CD14-positive monocyte (primary cell): ENCODE measurements around the gene RHOBTB3. TPM values are rescaled to one million over a fixed set of nuclear protein-coding genes. Genes with fewer than 3 reads are reported as not detected.

Experiments used
- DNase-seq, 3 donors: peaks; one replicate each; pipeline ENCODE4 v3.0.0-alpha.2; 2011 to 2022
- H2AFZ ChIP-seq: 2 replicates; pipeline ENCODE4 v1.6.0; 2012; ENCODE audit warnings: mild to moderate bottlenecking, low read depth, low read length, inconsistent platforms; ENCODE audit not compliant: insufficient read depth, poor library complexity, severe bottlenecking
- H3K27ac ChIP-seq, 2 donors: 1 replicate in 1 of 2; 2 replicates in 1 of 2; pipeline ENCODE4 v1.5.1; 2012 to 2013; ENCODE audit warnings: low read length in 2 of 2, control low read depth in 1 of 2, inconsistent platforms in 1 of 2, low read depth in 1 of 2, mild to moderate bottlenecking in 1 of 2
- H3K27me3 ChIP-seq, 2 donors: one replicate each; pipeline versions ENCODE4 v1.6.0 to v1.6.1; 2011 to 2013; ENCODE audit warnings: low read length in 2 of 2; ENCODE audit not compliant: control insufficient read depth in 2 of 2, insufficient read depth in 2 of 2
- H3K36me3 ChIP-seq, 2 donors: replicated peaks in 1 of 2; 1 replicate in 1 of 2; 2 replicates in 1 of 2; pipeline versions ENCODE4 v1.5.1 to v1.6.1; 2012 to 2013; ENCODE audit warnings: low read length in 2 of 2, control low read depth in 1 of 2, inconsistent platforms in 1 of 2, mild to moderate bottlenecking in 1 of 2; ENCODE audit not compliant: insufficient read depth in 2 of 2, control insufficient read depth in 1 of 2
- H3K4me1 ChIP-seq, 2 donors: 1 replicate in 1 of 2; 2 replicates in 1 of 2; pipeline versions ENCODE4 v1.5.1 to v1.6.1; 2012 to 2013; ENCODE audit warnings: low read length in 2 of 2, control low read depth in 1 of 2, inconsistent platforms in 1 of 2, mild to moderate bottlenecking in 1 of 2, moderate library complexity in 1 of 2; ENCODE audit not compliant: insufficient read depth in 2 of 2, control insufficient read depth in 1 of 2
- H3K4me2 ChIP-seq: replicated peaks from 2 replicates; pipeline ENCODE3; 2012; ENCODE audit warnings: low read length, moderate library complexity, mild to moderate bottlenecking; ENCODE audit not compliant: poor library complexity, severe bottlenecking; ENCODE audit errors: extremely low read depth
- H3K4me3 ChIP-seq, 3 experiments: fragments of 200-600 bp in 1 of 3; sonication (generic) in 1 of 3; replicated peaks in 1 of 3; 1 replicate in 2 of 3; 2 replicates in 1 of 3; pipeline ENCODE4 v1.5.1; 2011 to 2013; ENCODE audit warnings: low read length in 3 of 3, mild to moderate bottlenecking in 3 of 3, control low read depth in 2 of 3, low read depth in 2 of 3, inconsistent platforms in 1 of 3, moderate library complexity in 1 of 3
- H3K79me2 ChIP-seq: 2 replicates; pipeline ENCODE4 v1.6.0; 2012; ENCODE audit warnings: mild to moderate bottlenecking, control low read depth, inconsistent platforms, low read length, moderate library complexity; ENCODE audit not compliant: insufficient read depth
- H3K9ac ChIP-seq: 2 replicates; pipeline ENCODE4 v1.6.0; 2017; ENCODE audit warnings: low read length, mild to moderate bottlenecking; ENCODE audit not compliant: insufficient read depth, poor library complexity, severe bottlenecking
- H3K9me3 ChIP-seq, 2 donors: replicated peaks in 1 of 2; 1 replicate in 1 of 2; 2 replicates in 1 of 2; pipeline versions ENCODE4 v1.5.1 to v1.6.1; 2012 to 2013; ENCODE audit warnings: low read length in 2 of 2, control low read depth in 1 of 2; ENCODE audit not compliant: control insufficient read depth in 1 of 2, insufficient read depth in 1 of 2
- H4K20me1 ChIP-seq: 2 replicates; pipeline ENCODE4 v1.6.0; 2012; ENCODE audit warnings: mild to moderate bottlenecking, low read length, control low read depth, moderate library complexity; ENCODE audit not compliant: insufficient read depth
- H3K27ac Mint-ChIP-seq, 7 donors: one replicate each; pipeline ENCODE4 v1.8.0; 2020; ENCODE audit warnings: mild to moderate bottlenecking in 7 of 7, mixed read lengths in 7 of 7, moderate library complexity in 6 of 7, inconsistent platforms in 2 of 7
- H3K27me3 Mint-ChIP-seq, 3 donors: one replicate each; pipeline ENCODE4 v1.8.0; 2021 to 2022; ENCODE audit warnings: low read depth in 3 of 3, mild to moderate bottlenecking in 3 of 3, mixed read lengths in 3 of 3, moderate library complexity in 3 of 3, inconsistent platforms in 1 of 3
- H3K36me3 Mint-ChIP-seq, 2 donors: one replicate each; pipeline ENCODE4 v1.8.0; 2020; ENCODE audit warnings: mixed read lengths in 2 of 2, inconsistent platforms in 1 of 2, mild to moderate bottlenecking in 1 of 2
- H3K4me1 Mint-ChIP-seq: one replicate; pipeline ENCODE4 v1.8.0; 2020; ENCODE audit warnings: mild to moderate bottlenecking, mixed read lengths
- H3K4me3 Mint-ChIP-seq, 2 donors: one replicate each; pipeline ENCODE4 v1.8.0; 2020; ENCODE audit warnings: mild to moderate bottlenecking in 2 of 2, mixed read lengths in 2 of 2, moderate library complexity in 1 of 2
- H3K9me3 Mint-ChIP-seq, 7 donors: one replicate each; pipeline ENCODE4 v1.8.0; 2020 to 2022; ENCODE audit warnings: mixed read lengths in 7 of 7, mild to moderate bottlenecking in 6 of 7, moderate library complexity in 6 of 7, inconsistent platforms in 2 of 7
- CTCF ChIP-seq: fragments of 200-600 bp; IDR thresholded peaks from one replicate; pipeline ENCODE4 v1.8.0; 2022; ENCODE audit warnings: antibody characterized with exemption, mild to moderate bottlenecking
- WGBS: methylation state at CpG from one replicate; pipeline ENCODE4 v1.1.5; 2013; ENCODE audit warnings: missing lambda C conversion rate; ENCODE audit not compliant: insufficient coverage; 5-methylcytosine and 5-hydroxymethylcytosine counted together
- intact Hi-C, 2 donors: fragments of 100-400 bp; cut with micrococcal nuclease; formaldehyde crosslinking; loops; one replicate each; pipeline versions ENCODE4 v1.15.0 to v1.15.1; 2023
- polyA plus RNA-seq, 3 donors: library from polyadenylated mRNA; depleted of rRNA in 1 of 3; unstranded in 2 of 3; stranded (reverse) in 1 of 3; fragments of 300-500 nt in 2 of 3; fragments of >200 nt in 1 of 3; fragmentation: Illumina TruSeq in 2 of 3; gene quantifications; 1 replicate in 2 of 3; 2 replicates in 1 of 3; pipeline ENCODE4 v1.2.3, GENCODE V29; 2012 to 2021

RHOBTB3 gene
- polyA plus RNA-seq, 3 donors, result 0.41 to 1.5 (median 0.63) TPM

- H3K27ac Mint-ChIP-seq, result peak overlapping the region; percentile 41 to 88 (median 83)
- H3K4me1 Mint-ChIP-seq, result peaks cover 72% of the 10 kb centered on the region
- H3K4me3 ChIP-seq, result peak overlapping the region in 1 of 3 experiments; percentile 45
- H3K27me3 ChIP-seq, result no peaks in the 10 kb centered on the region
- no peak overlapping the region for H2AFZ ChIP-seq
- H3K4me1 ChIP-seq, result peaks cover 68 to 69% of the 10 kb centered on the region in 2 donors
- no peaks in the 10 kb centered on the region for H3K36me3 Mint-ChIP-seq
- peak overlapping the region in 1 of 2 donors; percentile 55 for H3K27ac ChIP-seq
- no peak overlapping the region for H3K9ac ChIP-seq
- intact Hi-C loops, result loop anchor here in 1 of 2 donors (10.0 kb wide), 1 partner anchor 93 kb away; the partner anchor contains the start of gene RHOBTB3
- DNase-seq, result no peak
- WGBS, result no CpG with 5 or more reads among the region's 3 CpGs
- H3K36me3 ChIP-seq, result no peaks in the 10 kb centered on the region
- H3K9me3 ChIP-seq, result no peaks in the 10 kb centered on the region
- H3K9me3 Mint-ChIP-seq, result no peaks in the 10 kb centered on the region
- peak overlapping the region; percentile 9 for H3K4me2 ChIP-seq
- H4K20me1 ChIP-seq, result no peaks in the 10 kb centered on the region
- TF ChIP-seq CTCF, result no peak
- peaks cover 0 to 2% (median 1%) of the 10 kb centered on the region in 3 donors for H3K27me3 Mint-ChIP-seq
- H3K79me2 ChIP-seq, result peaks cover 5% of the 10 kb centered on the region
- H3K4me3 Mint-ChIP-seq, result peak overlapping the region; percentile 17 to 34
These were observed 96.7 kb downstream of the RHOBTB3 start for GRCh38 chr5:95827892-95828246.

GRCh38 chr5:95830226-95830625, 99.1 kb downstream of the RHOBTB3 start:
- Mint-ChIP-seq H3K9me3 (no peaks in the 10 kb centered on the region), H3K36me3 (no peaks in the 10 kb centered on the region), H3K4me3 (no peak overlapping the region), H3K27ac (no peak overlapping the region), H3K4me1 (peaks cover 66% of the 10 kb centered on the region), H3K27me3 (peaks cover 0 to 1% (median 0%) of the 10 kb centered on the region in 3 donors)
- Histone ChIP-seq H3K9ac (no peak overlapping the region), H3K79me2 (peaks cover 5% of the 10 kb centered on the region), H3K4me3 (no peak overlapping the region), H3K27me3 (no peaks in the 10 kb centered on the region), H3K9me3 (no peaks in the 10 kb centered on the region), H2AFZ (no peak overlapping the region), H3K27ac (no peak overlapping the region), H3K4me1 (peaks cover 60 to 61% of the 10 kb centered on the region in 2 donors), H3K36me3 (no peaks in the 10 kb centered on the region), H3K4me2 (no peak overlapping the region), H4K20me1 (no peaks in the 10 kb centered on the region)
- intact Hi-C loops, result no loop called here
- TF ChIP-seq CTCF, result no peak
- no peak for DNase-seq
- WGBS, result 100% methylated on average over 1 of the region's 2 CpGs
